WERI-Rb-1 (cell line): ENCODE measurements around the gene RNF135.
"Not testable (repeated sequence)": the region's sequence is repeated elsewhere in the genome, so short reads cannot be mapped to it uniquely, and the experiment has no call there.

Experiments used
- DNase-seq: peaks from one replicate; pipeline ENCODE4 v3.0.0-alpha.2; 2020
- H3K27ac ChIP-seq: fragments of 250-450 bp; sonication (Bioruptor Pico); 2 replicates; pipeline ENCODE4 v1.5.1; 2020; ENCODE audit warnings: mild to moderate bottlenecking, moderate library complexity
- H3K27me3 ChIP-seq: fragments of 250-450 bp; sonication (Bioruptor Pico); 2 replicates; pipeline ENCODE4 v1.5.1; 2021; ENCODE audit warnings: mild to moderate bottlenecking, low read depth, moderate library complexity; ENCODE audit not compliant: insufficient read depth, severe bottlenecking
- H3K36me3 ChIP-seq: fragments of 250-450 bp; sonication (Bioruptor Pico); 2 replicates; pipeline ENCODE4 v1.5.1; 2020; ENCODE audit warnings: mild to moderate bottlenecking, moderate library complexity
- H3K4me3 ChIP-seq: 2 replicates; pipeline ENCODE4 v1.5.1; 2011; ENCODE audit warnings: low read depth, mild to moderate bottlenecking, control low read depth, low read length
- H3K9me3 ChIP-seq: fragments of 250-450 bp; sonication (Bioruptor Pico); 2 replicates; pipeline ENCODE4 v1.5.1; 2021; ENCODE audit warnings: mild to moderate bottlenecking, moderate library complexity; ENCODE audit not compliant: severe bottlenecking
- TF ChIP-seq, protein P1 (sequence below): IDR thresholded peaks from 2 replicates; pipeline ENCODE4 v1.5.1; 2011; ENCODE audit warnings: low read depth, mild to moderate bottlenecking, control low read depth, inconsistent platforms, low read length

The RNF135 gene

GRCh38 chr17:31015639-31016038 is 44.8 kb downstream of the RNF135 start:
- no peaks in the 10 kb centered on the region for H3K36me3 ChIP-seq
- TF ChIP-seq, protein P1, sequence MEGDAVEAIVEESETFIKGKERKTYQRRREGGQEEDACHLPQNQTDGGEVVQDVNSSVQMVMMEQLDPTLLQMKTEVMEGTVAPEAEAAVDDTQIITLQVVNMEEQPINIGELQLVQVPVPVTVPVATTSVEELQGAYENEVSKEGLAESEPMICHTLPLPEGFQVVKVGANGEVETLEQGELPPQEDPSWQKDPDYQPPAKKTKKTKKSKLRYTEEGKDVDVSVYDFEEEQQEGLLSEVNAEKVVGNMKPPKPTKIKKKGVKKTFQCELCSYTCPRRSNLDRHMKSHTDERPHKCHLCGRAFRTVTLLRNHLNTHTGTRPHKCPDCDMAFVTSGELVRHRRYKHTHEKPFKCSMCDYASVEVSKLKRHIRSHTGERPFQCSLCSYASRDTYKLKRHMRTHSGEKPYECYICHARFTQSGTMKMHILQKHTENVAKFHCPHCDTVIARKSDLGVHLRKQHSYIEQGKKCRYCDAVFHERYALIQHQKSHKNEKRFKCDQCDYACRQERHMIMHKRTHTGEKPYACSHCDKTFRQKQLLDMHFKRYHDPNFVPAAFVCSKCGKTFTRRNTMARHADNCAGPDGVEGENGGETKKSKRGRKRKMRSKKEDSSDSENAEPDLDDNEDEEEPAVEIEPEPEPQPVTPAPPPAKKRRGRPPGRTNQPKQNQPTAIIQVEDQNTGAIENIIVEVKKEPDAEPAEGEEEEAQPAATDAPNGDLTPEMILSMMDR, result peak; percentile 58; the same call in 1 of the 2 replicates

DNA sequence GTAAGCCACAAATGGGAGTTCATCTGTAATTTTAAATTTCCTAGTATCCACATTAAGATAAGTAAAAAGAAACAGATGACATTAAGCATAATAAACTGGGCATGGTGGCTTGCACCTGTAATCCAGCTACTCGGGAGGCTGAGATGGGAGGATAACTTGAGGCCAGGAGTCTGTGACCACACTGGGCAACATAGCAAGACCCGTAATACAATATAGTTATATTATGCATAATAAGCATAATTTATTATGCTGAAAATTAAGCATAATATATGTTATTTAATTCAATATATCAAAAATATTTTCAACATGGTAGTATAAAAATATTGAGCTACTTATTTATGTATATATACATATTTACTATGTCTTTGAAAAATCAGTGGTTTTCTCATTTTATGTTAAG is 48.2 kb downstream of the RNF135 start:
- TF ChIP-seq, protein P1, result no peak
- H3K27me3 ChIP-seq, result no peaks in the 10 kb centered on the region
- no peak overlapping the region for H3K27ac ChIP-seq
- no peaks in the 10 kb centered on the region for H3K9me3 ChIP-seq
- no peak for DNase-seq
- H3K36me3 ChIP-seq, result no peaks in the 10 kb centered on the region
- no peak overlapping the region for H3K4me3 ChIP-seq

More at GRCh38 chr17:31015639-31016038, 44.8 kb downstream of the RNF135 start:
- peak; percentile 44 for DNase-seq
- Histone ChIP-seq H3K27ac (no peak overlapping the region), H3K27me3 (no peaks in the 10 kb centered on the region), H3K4me3 (no peak overlapping the region), H3K9me3 (no peaks in the 10 kb centered on the region)

DNA sequence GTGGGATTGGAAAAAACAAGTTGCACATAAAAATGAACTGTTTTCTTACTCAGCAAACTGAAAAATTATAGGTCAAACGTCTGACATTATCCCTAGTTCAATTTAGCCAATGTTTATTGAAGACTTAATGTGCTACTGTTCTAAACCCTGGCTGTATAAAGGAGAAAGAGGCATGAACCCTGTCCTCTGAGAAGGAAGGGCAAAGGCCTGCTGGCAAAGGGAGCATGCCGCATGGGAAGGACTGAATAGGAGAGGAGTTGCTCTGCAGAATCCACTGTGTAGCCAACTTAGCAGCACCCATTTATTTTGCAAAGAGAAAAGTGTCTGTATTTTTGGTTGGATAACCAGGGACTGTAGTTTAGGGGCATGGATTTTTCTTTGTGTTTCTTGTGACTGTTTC is 52.3 kb downstream of the RNF135 start:
- not testable (repeated sequence) for H3K4me3 ChIP-seq, H3K9me3 ChIP-seq, DNase-seq, H3K36me3 ChIP-seq, H3K27ac ChIP-seq, H3K27me3 ChIP-seq

DNA sequence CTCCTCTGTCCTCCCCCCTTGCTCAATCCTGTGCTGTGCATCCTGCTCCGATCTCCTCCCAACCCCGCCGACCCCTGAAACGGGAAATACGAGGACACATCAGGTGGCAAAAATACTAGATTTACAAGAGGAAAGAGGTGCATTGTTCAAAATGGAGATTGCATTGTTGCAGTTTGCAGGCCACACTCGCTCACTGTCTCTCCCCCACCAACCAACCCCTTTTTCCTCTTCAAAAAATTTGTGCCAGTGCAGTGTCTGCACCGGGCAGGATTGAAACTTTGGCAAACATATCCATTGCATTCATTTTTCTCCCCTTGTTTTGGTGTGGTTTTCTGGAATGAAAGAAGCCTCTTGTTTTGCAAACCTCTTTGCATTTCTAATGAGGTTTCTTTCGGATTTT is 61.0 kb downstream of the RNF135 start:
- Histone ChIP-seq H3K36me3 (no peaks in the 10 kb centered on the region), H3K9me3 (no peaks in the 10 kb centered on the region), H3K27ac (no peak overlapping the region), H3K4me3 (no peak overlapping the region), H3K27me3 (no peaks in the 10 kb centered on the region)
- no peak for DNase-seq
- TF ChIP-seq, protein P1, result no peak

- H3K36me3 ChIP-seq, H3K4me3 ChIP-seq, H3K27me3 ChIP-seq, DNase-seq, H3K27ac ChIP-seq, H3K9me3 ChIP-seq: not testable (repeated sequence)
These were observed 64.8 kb downstream of the RNF135 start for GRCh38 chr17:31035611-31036010.

- H3K27me3 ChIP-seq, H3K36me3 ChIP-seq, DNase-seq: not testable (repeated sequence)
These were observed 70.0 kb downstream of the RNF135 start for GRCh38 chr17:31040837-31041236.

DNA sequence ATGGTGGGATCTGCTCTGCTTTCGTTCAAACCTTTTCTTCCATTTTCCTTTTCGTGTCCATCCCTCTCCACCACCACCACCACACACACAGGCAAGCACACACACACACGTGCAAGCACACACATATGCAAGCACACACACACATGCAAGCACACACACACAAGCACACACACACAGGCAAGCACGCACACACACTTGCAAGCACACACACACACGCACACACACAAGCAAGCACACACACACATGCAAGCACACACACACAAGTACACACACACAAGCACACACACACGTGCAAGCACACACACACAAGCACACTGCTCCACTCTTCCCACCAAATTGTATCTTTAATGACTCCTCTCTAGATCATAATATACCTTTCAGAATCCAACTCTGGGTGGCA is 71.5 kb downstream of the RNF135 start:
- not testable (repeated sequence) for DNase-seq, H3K27ac ChIP-seq, H3K27me3 ChIP-seq, H3K36me3 ChIP-seq, H3K9me3 ChIP-seq, H3K4me3 ChIP-seq

More at GRCh38 chr17:31040837-31041236, 70.0 kb downstream of the RNF135 start:
- not testable (repeated sequence) for H3K4me3 ChIP-seq, H3K27ac ChIP-seq, H3K9me3 ChIP-seq

- DNase-seq, H3K27ac ChIP-seq: not testable (repeated sequence)
These were observed 76.1 kb downstream of the RNF135 start for GRCh38 chr17:31046856-31047425.

More at GRCh38 chr17:31046856-31047425, 76.1 kb downstream of the RNF135 start:
- H3K27me3 ChIP-seq, H3K36me3 ChIP-seq, H3K9me3 ChIP-seq, H3K4me3 ChIP-seq: not testable (repeated sequence)
